ENCODE measurements around the gene CISD3.

CISD3 gene

DNA sequence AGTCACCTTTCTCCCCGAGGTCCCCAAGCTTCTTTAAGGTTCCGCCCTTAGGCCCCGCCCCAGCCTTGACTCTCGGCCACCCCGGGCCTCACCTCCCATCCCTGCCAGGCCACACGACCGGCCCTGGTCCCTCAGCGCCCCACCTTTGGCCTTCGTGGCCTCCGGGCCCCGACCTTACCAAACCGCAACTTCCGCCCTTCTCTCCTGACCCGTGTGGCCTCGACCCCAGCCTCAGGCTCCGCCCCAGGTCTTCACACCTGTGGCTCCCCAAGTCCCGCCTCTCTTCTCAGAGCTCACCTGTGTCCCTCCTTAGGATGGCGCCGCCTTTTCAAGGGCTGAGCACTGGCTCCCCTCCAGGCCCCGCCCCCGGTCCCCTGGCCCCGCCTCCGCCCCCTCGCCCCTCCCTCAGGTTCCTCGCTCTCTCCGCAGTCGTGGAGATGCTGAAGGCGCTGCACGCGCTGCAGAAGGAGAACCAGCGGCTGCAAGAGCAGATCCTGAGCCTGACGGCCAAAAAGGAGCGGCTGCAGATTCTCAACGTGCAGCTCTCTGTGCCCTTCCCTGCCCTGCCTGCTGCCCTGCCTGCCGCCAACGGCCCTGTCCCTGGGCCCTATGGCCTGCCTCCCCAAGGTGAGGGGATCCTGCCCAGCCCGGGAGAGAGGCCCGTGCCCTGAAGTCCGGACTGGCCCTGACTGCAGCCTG, 10.0 kb upstream of the CISD3 start:
- Histone ChIP-seq H3K27ac (ENCODE audit: low read depth, low read length, poor library complexity, severe bottlenecking) (no peak overlapping the region), H4K20me1 (ENCODE audit: insufficient read depth, low read length) (no peaks in the 10 kb centered on the region), H3K36me3 (ENCODE audit: insufficient read depth, low read length) (peaks cover 83% of the 10 kb centered on the region), H3K27me3 (ENCODE audit: insufficient read depth, low read length) (no peaks in the 10 kb centered on the region), H3K79me2 (ENCODE audit: insufficient read depth, low read length) (no peaks in the 10 kb centered on the region), H3K4me3 (ENCODE audit: low read depth, low read length, poor library complexity, severe bottlenecking) (no peak overlapping the region), H3K4me2 (ENCODE audit: low read length) (no peak overlapping the region), H3K9me2 (ENCODE audit: low read depth, low read length) (no peaks in the 10 kb centered on the region), H3K9ac (ENCODE audit: low read length) (no peak overlapping the region), H3K9me3 (ENCODE audit: low read length) (no peaks in the 10 kb centered on the region), H3F3A (ENCODE audit: insufficient read depth, low read length) (no peaks in the 10 kb centered on the region), H3K4me1 (ENCODE audit: insufficient read depth, low read length, severe bottlenecking) (peaks cover 7% of the 10 kb centered on the region), H2AFZ (ENCODE audit: low read length) (no peak overlapping the region)
- TF ChIP-seq EZH2 (IDR thresholded peaks at IDR 0.05; ENCODE audit: borderline replicate concordance, low read length): no peak
- TF ChIP-seq, protein P1, sequence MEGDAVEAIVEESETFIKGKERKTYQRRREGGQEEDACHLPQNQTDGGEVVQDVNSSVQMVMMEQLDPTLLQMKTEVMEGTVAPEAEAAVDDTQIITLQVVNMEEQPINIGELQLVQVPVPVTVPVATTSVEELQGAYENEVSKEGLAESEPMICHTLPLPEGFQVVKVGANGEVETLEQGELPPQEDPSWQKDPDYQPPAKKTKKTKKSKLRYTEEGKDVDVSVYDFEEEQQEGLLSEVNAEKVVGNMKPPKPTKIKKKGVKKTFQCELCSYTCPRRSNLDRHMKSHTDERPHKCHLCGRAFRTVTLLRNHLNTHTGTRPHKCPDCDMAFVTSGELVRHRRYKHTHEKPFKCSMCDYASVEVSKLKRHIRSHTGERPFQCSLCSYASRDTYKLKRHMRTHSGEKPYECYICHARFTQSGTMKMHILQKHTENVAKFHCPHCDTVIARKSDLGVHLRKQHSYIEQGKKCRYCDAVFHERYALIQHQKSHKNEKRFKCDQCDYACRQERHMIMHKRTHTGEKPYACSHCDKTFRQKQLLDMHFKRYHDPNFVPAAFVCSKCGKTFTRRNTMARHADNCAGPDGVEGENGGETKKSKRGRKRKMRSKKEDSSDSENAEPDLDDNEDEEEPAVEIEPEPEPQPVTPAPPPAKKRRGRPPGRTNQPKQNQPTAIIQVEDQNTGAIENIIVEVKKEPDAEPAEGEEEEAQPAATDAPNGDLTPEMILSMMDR (IDR thresholded peaks at IDR 0.05; ENCODE audit: low read length): no peak

DNA sequence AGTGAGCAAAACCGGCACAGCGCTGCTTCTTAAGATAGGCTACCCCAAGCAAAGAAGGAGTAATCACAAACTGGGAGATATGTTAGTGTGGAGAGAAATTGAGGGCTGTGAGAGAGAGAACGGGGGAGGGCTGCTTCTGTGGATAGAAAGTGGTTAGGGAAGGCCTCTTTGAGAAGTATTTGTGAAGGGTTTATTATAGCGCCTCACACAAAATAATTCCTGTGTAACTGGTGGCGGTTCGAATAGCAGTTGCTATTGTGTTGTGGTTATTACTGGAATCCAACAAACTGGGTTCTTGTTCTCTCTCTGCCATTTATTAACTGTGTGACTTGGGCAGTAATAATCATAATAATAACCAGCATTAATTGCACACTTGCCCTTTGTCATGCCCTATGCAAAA, 9.2 kb upstream of the CISD3 start:
- Histone ChIP-seq H2AFZ (ENCODE audit: low read length) (no peak overlapping the region), H3K4me1 (ENCODE audit: insufficient read depth, low read length, severe bottlenecking) (peaks cover 7% of the 10 kb centered on the region), H3K9me2 (ENCODE audit: low read depth, low read length) (no peaks in the 10 kb centered on the region), H3K4me2 (ENCODE audit: low read length) (no peak overlapping the region), H3K4me3 (ENCODE audit: low read depth, low read length, poor library complexity, severe bottlenecking) (no peak overlapping the region), H3K79me2 (ENCODE audit: insufficient read depth, low read length) (no peaks in the 10 kb centered on the region), H3K27me3 (ENCODE audit: insufficient read depth, low read length) (no peaks in the 10 kb centered on the region), H3K9ac (ENCODE audit: low read length) (no peak overlapping the region), H3K27ac (ENCODE audit: low read depth, low read length, poor library complexity, severe bottlenecking) (no peak overlapping the region), H3K36me3 (ENCODE audit: insufficient read depth, low read length) (peaks cover 77% of the 10 kb centered on the region), H3K9me3 (ENCODE audit: low read length) (no peaks in the 10 kb centered on the region), H3F3A (ENCODE audit: insufficient read depth, low read length) (no peaks in the 10 kb centered on the region), H4K20me1 (ENCODE audit: insufficient read depth, low read length) (no peaks in the 10 kb centered on the region)
- TF ChIP-seq EZH2 (IDR thresholded peaks at IDR 0.05; ENCODE audit: borderline replicate concordance, low read length): no peak
- TF ChIP-seq, protein P1 (IDR thresholded peaks at IDR 0.05; ENCODE audit: low read length): no peak

DNA sequence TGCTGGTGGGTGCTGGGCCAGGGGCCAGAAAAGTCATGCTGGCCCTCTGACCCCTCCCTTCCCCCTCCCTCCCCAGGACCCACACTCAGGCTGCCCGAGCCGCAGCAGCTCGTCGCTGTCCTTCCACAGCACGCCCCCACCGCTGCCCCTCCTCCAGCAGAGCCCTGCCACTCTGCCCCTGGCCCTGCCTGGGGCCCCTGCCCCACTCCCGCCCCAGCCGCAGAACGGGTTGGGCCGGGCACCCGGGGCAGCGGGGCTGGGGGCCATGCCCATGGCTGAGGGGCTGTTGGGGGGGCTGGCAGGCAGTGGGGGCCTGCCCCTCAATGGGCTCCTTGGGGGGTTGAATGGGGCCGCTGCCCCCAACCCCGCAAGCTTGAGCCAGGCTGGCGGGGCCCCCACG, 8.3 kb upstream of the CISD3 start:
- Histone ChIP-seq H3K36me3 (ENCODE audit: insufficient read depth, low read length) (peaks cover 68% of the 10 kb centered on the region), H3K79me2 (ENCODE audit: insufficient read depth, low read length) (no peaks in the 10 kb centered on the region), H3F3A (ENCODE audit: insufficient read depth, low read length) (no peaks in the 10 kb centered on the region), H3K9me2 (ENCODE audit: low read depth, low read length) (no peaks in the 10 kb centered on the region), H3K4me2 (ENCODE audit: low read length) (no peak overlapping the region), H2AFZ (ENCODE audit: low read length) (no peak overlapping the region), H3K27ac (ENCODE audit: low read depth, low read length, poor library complexity, severe bottlenecking) (no peak overlapping the region), H3K9ac (ENCODE audit: low read length) (no peak overlapping the region), H3K9me3 (ENCODE audit: low read length) (no peaks in the 10 kb centered on the region), H3K4me3 (ENCODE audit: low read depth, low read length, poor library complexity, severe bottlenecking) (no peak overlapping the region), H3K27me3 (ENCODE audit: insufficient read depth, low read length) (no peaks in the 10 kb centered on the region), H3K4me1 (ENCODE audit: insufficient read depth, low read length, severe bottlenecking) (peaks cover 7% of the 10 kb centered on the region), H4K20me1 (ENCODE audit: insufficient read depth, low read length) (no peaks in the 10 kb centered on the region)
- TF ChIP-seq EZH2 (IDR thresholded peaks at IDR 0.05; ENCODE audit: borderline replicate concordance, low read length): no peak
- TF ChIP-seq, protein P1 (IDR thresholded peaks at IDR 0.05; ENCODE audit: low read length): no peak

All from OCI-LY1 (cell line).